ENCODE data around the gene C1orf21.

Gene C1orf21

GRCh38 chr1:184633785-184634184 is 247.0 kb downstream of the C1orf21 start:
- Mint-ChIP-seq H3K9me3 (no peaks in the 10 kb centered on the region), H3K27me3 (no peaks in the 10 kb centered on the region), H3K36me3 (ENCODE audit: low read depth) (no peaks in the 10 kb centered on the region), H3K4me1 (no peaks in the 10 kb centered on the region), H3K4me3 (no peak overlapping the region), H3K27ac (no peak overlapping the region)
- ATAC-seq (no peak), DNase-seq (no peak)

GRCh38 chr1:184634296-184634695 is 247.5 kb downstream of the C1orf21 start:
- H3K27ac Mint-ChIP-seq = no peak overlapping the region
- no peak for ATAC-seq
- H3K36me3 Mint-ChIP-seq (ENCODE audit: low read depth) = no peaks in the 10 kb centered on the region
- DNase-seq = no peak
- no peaks in the 10 kb centered on the region for H3K4me1 Mint-ChIP-seq
- no peak overlapping the region for H3K4me3 Mint-ChIP-seq
- H3K27me3 Mint-ChIP-seq = no peaks in the 10 kb centered on the region
- H3K9me3 Mint-ChIP-seq = no peaks in the 10 kb centered on the region

DNA sequence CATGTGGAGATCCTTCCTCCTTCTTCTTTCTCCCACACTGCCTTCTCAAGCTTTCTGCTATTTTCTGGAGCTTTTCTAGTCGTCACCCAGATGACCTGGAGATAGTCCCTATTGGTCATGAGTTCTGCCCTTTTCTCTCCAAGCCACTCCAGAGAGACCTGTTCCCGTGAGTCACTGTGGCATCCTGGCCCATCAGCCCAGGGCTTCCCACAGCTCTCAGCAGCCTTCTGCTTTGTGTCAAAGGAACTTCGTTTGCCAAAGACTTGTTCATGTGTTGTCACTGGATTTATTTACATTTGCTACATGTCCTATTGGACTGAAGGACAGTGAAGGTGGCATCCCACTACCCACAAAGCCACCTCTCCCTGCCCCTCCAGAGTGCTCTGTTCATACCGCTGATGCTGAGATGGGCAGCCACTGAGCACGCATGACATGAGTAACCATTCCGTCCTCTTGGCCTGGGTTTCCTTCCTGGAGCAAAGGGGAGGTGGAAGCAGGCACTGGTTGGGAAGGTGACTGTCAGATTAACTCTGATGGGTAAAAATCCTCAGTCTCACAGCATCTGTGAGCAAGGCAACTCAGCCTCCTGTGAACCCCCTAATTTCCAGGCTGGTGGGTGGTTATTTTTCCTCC is 248.6 kb downstream of the C1orf21 start:
- H3K27ac Mint-ChIP-seq = no peak overlapping the region
- ATAC-seq (no peak), DNase-seq (no peak)
- no peaks in the 10 kb centered on the region for H3K36me3 Mint-ChIP-seq (ENCODE audit: low read depth)
- H3K9me3 Mint-ChIP-seq = no peaks in the 10 kb centered on the region
- no peaks in the 10 kb centered on the region for H3K4me1 Mint-ChIP-seq
- H3K4me3 Mint-ChIP-seq = no peak overlapping the region
- H3K27me3 Mint-ChIP-seq = no peaks in the 10 kb centered on the region

- DNase-seq (no peak), ATAC-seq (no peak)
- no peaks in the 10 kb centered on the region for H3K27me3 Mint-ChIP-seq
- H3K36me3 Mint-ChIP-seq (ENCODE audit: low read depth) = no peaks in the 10 kb centered on the region
- H3K9me3 Mint-ChIP-seq = no peaks in the 10 kb centered on the region
- no peak overlapping the region for H3K4me3 Mint-ChIP-seq
- H3K4me1 Mint-ChIP-seq = no peaks in the 10 kb centered on the region
- H3K27ac Mint-ChIP-seq = no peak overlapping the region
Observed at GRCh38 chr1:184635980-184636431, 249.2 kb downstream of the C1orf21 start.

DNA sequence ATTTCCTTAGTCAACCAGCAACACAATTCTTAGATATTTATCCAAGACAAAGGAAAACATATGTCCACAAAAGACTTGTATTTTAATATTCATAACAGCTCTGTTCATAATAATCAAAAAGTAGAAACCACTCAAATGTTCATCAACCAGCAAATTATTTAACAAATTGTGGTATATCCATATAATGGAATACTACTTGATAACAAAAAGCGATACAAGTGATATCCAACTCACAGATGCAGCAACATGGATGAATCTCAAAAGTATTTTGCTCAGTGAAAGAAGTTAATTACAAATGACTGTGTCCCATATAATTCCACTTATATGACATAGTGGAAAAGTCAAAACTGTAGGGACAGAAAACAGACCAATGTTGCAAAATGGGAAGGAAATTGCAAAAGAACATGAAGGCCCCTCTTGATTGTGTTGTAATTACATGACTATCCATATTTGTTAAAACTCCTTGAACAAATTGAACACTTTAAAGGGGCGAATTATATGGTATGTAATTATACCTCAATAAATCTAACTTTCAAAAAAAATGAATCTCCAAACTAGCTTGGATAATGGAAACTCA is 250.9 kb downstream of the C1orf21 start:
- ATAC-seq = no peak
- Mint-ChIP-seq H3K9me3 (no peaks in the 10 kb centered on the region), H3K4me3 (no peak overlapping the region), H3K27ac (no peak overlapping the region), H3K4me1 (no peaks in the 10 kb centered on the region), H3K36me3 (ENCODE audit: low read depth) (no peaks in the 10 kb centered on the region), H3K27me3 (peaks cover 5% of the 10 kb centered on the region)
- DNase-seq = no peak

DNA sequence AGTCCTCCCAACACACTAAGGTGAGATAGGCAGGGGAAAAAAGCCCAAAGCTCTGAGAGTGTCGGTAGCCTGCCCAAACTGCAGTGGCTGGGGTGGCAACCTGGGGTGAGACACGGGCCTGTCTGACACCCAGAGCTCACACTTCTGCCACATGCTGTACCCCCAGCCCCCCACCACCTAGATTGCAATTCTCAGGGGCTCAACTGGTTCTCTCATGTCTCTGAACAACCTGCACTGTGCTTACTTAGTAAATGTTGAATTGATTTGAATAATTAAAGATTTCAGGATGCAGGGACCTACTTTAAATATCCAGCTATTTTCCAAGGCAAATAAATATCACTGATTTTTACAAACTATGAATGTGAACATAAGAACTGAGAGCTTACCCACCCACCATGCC is 252.4 kb downstream of the C1orf21 start:
- Mint-ChIP-seq H3K9me3 (no peaks in the 10 kb centered on the region), H3K27ac (no peak overlapping the region), H3K36me3 (ENCODE audit: low read depth) (no peaks in the 10 kb centered on the region), H3K27me3 (peaks cover 5% of the 10 kb centered on the region), H3K4me1 (no peaks in the 10 kb centered on the region), H3K4me3 (no peak overlapping the region)
- no peak for DNase-seq
- ATAC-seq = no peak

DNA sequence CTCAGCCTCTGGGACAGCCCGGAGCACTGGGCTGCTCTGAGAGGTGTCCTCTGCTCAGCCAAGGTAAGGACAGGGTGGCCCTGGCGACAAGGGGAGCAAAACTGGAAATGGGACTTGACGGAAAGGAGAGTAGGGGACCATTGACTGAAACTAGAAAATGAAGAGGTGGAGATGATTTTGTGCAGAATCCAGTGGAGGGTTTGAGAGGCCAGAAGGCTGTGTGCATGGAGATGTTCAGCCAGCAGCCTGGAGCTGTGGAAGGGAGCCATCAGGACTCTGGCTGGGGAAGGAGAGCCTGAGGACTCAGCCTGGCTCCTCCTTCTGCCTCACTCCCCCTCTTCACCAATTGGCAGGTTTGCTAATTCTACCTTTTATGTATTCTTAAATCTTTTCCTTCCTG is 253.7 kb downstream of the C1orf21 start:
- H3K27me3 Mint-ChIP-seq = peaks cover 5% of the 10 kb centered on the region
- no peaks in the 10 kb centered on the region for H3K9me3 Mint-ChIP-seq
- no peak overlapping the region for H3K27ac Mint-ChIP-seq
- no peaks in the 10 kb centered on the region for H3K4me1 Mint-ChIP-seq
- no peaks in the 10 kb centered on the region for H3K36me3 Mint-ChIP-seq (ENCODE audit: low read depth)
- DNase-seq (no peak), ATAC-seq (no peak)
- no peak overlapping the region for H3K4me3 Mint-ChIP-seq

DNA sequence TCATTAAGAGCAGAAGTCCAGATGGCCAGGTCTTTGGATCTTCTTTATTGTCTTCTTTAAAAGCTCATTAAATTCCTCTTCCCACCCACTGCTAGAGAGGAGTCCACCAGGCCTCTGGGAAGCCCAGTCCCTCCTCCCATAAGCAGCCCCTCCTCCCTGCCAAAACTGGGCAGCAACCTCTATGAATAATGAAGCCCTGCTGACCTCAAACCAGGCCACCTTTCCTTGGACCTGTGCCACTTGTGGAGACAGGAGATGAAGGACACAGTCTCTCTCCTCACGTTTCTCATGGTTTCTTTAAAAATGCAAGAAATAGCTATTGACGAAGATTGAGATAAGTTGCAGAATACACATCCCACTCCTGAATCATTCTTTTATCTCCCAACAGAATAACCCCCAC is 255.1 kb downstream of the C1orf21 start:
- no peaks in the 10 kb centered on the region for H3K9me3 Mint-ChIP-seq
- no peak for ATAC-seq
- H3K4me3 Mint-ChIP-seq = no peak overlapping the region
- DNase-seq = no peak
- peaks cover 5% of the 10 kb centered on the region for H3K27me3 Mint-ChIP-seq
- no peak overlapping the region for H3K27ac Mint-ChIP-seq
- H3K36me3 Mint-ChIP-seq (ENCODE audit: low read depth) = no peaks in the 10 kb centered on the region
- H3K4me1 Mint-ChIP-seq = no peaks in the 10 kb centered on the region

GRCh38 chr1:184643661-184644060 is 256.8 kb downstream of the C1orf21 start:
- Mint-ChIP-seq H3K9me3 (no peaks in the 10 kb centered on the region), H3K4me3 (no peak overlapping the region), H3K27me3 (peaks cover 8% of the 10 kb centered on the region), H3K36me3 (ENCODE audit: low read depth) (no peaks in the 10 kb centered on the region), H3K4me1 (no peaks in the 10 kb centered on the region), H3K27ac (no peak overlapping the region)
- DNase-seq (no peak), ATAC-seq (no peak)

DNA sequence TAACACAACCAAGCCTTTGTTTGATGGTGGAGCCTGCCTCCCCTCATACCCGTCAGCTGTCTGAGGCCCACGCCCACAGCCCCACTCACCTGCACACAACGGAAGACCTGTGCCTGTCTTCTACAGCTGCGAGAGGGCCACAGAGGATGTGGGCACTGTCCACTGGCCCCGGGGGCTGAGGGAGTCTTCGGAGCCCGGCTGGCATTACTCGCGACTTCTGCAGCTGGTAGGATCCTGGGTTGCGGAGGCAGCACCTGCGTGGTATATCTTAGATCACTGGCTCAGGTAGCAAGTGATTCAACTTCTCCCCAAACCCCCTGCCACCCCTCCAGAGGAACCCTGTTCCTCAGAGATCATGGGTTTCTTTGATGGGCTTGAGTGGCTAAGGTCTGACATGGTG is 257.9 kb downstream of the C1orf21 start:
- H3K27me3 Mint-ChIP-seq = peaks cover 8% of the 10 kb centered on the region
- H3K36me3 Mint-ChIP-seq (ENCODE audit: low read depth) = no peaks in the 10 kb centered on the region
- H3K9me3 Mint-ChIP-seq = no peaks in the 10 kb centered on the region
- no peaks in the 10 kb centered on the region for H3K4me1 Mint-ChIP-seq
- ATAC-seq (no peak), DNase-seq (no peak)
- no peak overlapping the region for H3K27ac Mint-ChIP-seq
- no peak overlapping the region for H3K4me3 Mint-ChIP-seq

DNA sequence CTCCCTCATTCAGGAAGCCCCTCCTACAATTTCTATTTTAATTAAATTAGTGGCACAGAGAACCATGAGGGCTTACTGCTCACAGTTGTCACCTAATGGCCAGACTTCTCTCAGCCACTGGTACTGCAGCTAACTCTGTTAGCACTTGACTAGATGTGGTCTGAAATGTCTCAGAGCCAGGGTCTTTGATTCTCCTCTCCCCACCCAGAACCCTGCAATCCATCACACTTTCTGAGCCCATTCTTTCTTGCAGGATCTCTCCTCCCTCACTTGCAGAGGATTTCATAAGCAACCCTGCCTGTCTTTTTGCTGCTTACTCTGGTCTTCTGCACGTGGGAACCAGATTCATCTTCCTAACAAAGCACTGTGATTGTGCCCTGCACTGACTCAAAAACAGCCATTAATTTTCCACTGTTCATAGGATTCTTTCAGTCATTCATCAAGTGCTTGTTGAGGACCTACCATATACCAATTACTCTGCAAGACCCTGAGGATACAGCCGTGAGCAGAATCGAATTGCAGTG is 259.4 kb downstream of the C1orf21 start:
- Mint-ChIP-seq H3K27me3 (peaks cover 8% of the 10 kb centered on the region), H3K4me3 (no peak overlapping the region), H3K36me3 (ENCODE audit: low read depth) (no peaks in the 10 kb centered on the region), H3K27ac (no peak overlapping the region), H3K4me1 (no peaks in the 10 kb centered on the region), H3K9me3 (no peaks in the 10 kb centered on the region)
- ATAC-seq (no peak), DNase-seq (no peak)

- Mint-ChIP-seq H3K9me3 (no peaks in the 10 kb centered on the region), H3K4me1 (no peaks in the 10 kb centered on the region), H3K36me3 (ENCODE audit: low read depth) (no peaks in the 10 kb centered on the region), H3K27ac (no peak overlapping the region), H3K27me3 (peaks cover 13% of the 10 kb centered on the region), H3K4me3 (no peak overlapping the region)
- ATAC-seq = no peak
- no peak for DNase-seq
Observed at GRCh38 chr1:184646824-184647223, 260.0 kb downstream of the C1orf21 start.

DNA sequence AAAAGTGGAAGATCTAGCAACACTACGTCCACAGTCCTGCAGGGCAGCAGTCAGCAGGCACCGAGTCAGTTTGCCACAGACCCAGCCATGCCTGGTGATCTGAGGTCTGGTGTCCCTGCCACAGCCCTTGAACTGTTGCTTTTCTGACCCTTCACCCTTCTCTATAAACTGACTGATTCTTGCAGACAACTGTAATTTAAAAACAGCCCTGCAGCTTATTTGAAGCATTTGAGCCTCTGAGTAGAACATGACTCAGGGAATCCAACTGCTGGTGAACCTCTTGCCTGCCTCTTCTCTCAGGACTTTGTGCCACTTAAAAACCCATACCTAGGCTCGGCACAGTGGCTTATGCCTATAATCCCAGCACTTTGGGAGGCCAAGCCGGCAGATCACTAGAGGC is 260.6 kb downstream of the C1orf21 start:
- ATAC-seq (no peak), DNase-seq (no peak)
- H3K27ac Mint-ChIP-seq = no peak overlapping the region
- H3K4me3 Mint-ChIP-seq = no peak overlapping the region
- peaks cover 9% of the 10 kb centered on the region for H3K27me3 Mint-ChIP-seq
- H3K4me1 Mint-ChIP-seq = no peaks in the 10 kb centered on the region
- no peaks in the 10 kb centered on the region for H3K9me3 Mint-ChIP-seq
- no peaks in the 10 kb centered on the region for H3K36me3 Mint-ChIP-seq (ENCODE audit: low read depth)

GRCh38 chr1:184648160-184648855 is 261.5 kb downstream of the C1orf21 start:
- ATAC-seq = no peak
- Mint-ChIP-seq H3K4me1 (no peaks in the 10 kb centered on the region), H3K27ac (no peak overlapping the region), H3K27me3 (peaks cover 9% of the 10 kb centered on the region), H3K36me3 (ENCODE audit: low read depth) (no peaks in the 10 kb centered on the region), H3K9me3 (no peaks in the 10 kb centered on the region), H3K4me3 (no peak overlapping the region)
- no peak for DNase-seq

DNA sequence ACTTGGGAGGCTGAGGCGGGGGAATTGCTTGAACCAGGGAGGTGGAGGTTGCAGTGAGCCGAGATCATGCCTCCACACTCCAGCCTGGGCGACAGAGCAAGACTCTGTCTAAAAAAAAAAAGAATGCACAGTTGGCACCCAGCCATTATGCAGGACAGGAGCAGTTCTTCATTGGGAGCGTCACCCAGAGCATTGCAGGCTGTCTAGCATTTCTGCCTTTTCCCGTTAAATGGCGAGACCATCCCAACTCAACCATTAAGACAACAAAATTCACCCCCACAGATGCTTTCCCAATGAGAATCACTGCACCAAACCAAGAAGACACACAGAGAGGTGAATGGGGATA is 262.0 kb downstream of the C1orf21 start:
- H3K27ac Mint-ChIP-seq = no peak overlapping the region
- no peaks in the 10 kb centered on the region for H3K36me3 Mint-ChIP-seq (ENCODE audit: low read depth)
- peaks cover 9% of the 10 kb centered on the region for H3K27me3 Mint-ChIP-seq
- no peaks in the 10 kb centered on the region for H3K9me3 Mint-ChIP-seq
- ATAC-seq (no peak), DNase-seq (no peak)
- no peaks in the 10 kb centered on the region for H3K4me1 Mint-ChIP-seq
- H3K4me3 Mint-ChIP-seq = no peak overlapping the region

Measured in activated naive CD8-positive, alpha-beta T cell treated with anti-CD3 and anti-CD28 coated beads, Interleukin-2, amount 50 U/mL, for 24 hours (primary cell).